ENCODE measurements around the gene PRODH.
"Not testable (repeated sequence)": the region's sequence is repeated elsewhere in the genome, so short reads cannot be mapped to it uniquely, and the experiment has no call there.

Gene PRODH

GRCh38 chr22:18935889-18936529 lies at the start of gene PRODH:
Gene PRODH, minus strand, starts transcription at chr22:18936293. Its CDS starts 6 bp downstream, at chr22:18936287.
- no peak for DNase-seq (ENCODE audit: low read depth)

- DNase-seq (ENCODE audit: low read depth): no peak
These were observed 49.7 kb upstream of the PRODH start for GRCh38 chr22:18985780-18986179.

GRCh38 chr22:18984564-18984963 lies 48.5 kb upstream of the PRODH start:
- no peak for DNase-seq (ENCODE audit: low read depth)

GRCh38 chr22:18983120-18983651 lies 47.1 kb upstream of the PRODH start:
- no peak for DNase-seq (ENCODE audit: low read depth)

GRCh38 chr22:18980829-18981228 lies 44.7 kb upstream of the PRODH start:
- DNase-seq (ENCODE audit: low read depth): no peak

GRCh38 chr22:18979957-18980356 lies 43.9 kb upstream of the PRODH start:
- no peak for DNase-seq (ENCODE audit: low read depth)

GRCh38 chr22:18978506-18978905 lies 42.4 kb upstream of the PRODH start:
- no peak for DNase-seq (ENCODE audit: low read depth)

GRCh38 chr22:18977824-18978425 lies 41.8 kb upstream of the PRODH start:
- DNase-seq (ENCODE audit: low read depth): no peak

- no peak for DNase-seq (ENCODE audit: low read depth)
These were observed 40.2 kb upstream of the PRODH start for GRCh38 chr22:18976197-18976751.

GRCh38 chr22:18975434-18976196 lies 39.5 kb upstream of the PRODH start:
- DNase-seq (ENCODE audit: low read depth): no peak

GRCh38 chr22:18974477-18975180 lies 38.5 kb upstream of the PRODH start:
- no peak for DNase-seq (ENCODE audit: low read depth)

GRCh38 chr22:18973264-18974031 lies 37.4 kb upstream of the PRODH start:
- DNase-seq (ENCODE audit: low read depth): no peak

- DNase-seq (ENCODE audit: low read depth): not testable (repeated sequence)
These were observed 36.5 kb upstream of the PRODH start for GRCh38 chr22:18972591-18972990.

- not testable (repeated sequence) for DNase-seq (ENCODE audit: low read depth)
These were observed 35.9 kb upstream of the PRODH start for GRCh38 chr22:18972029-18972428.

- DNase-seq (ENCODE audit: low read depth): no peak
These were observed 35.2 kb upstream of the PRODH start for GRCh38 chr22:18971321-18971751.

- DNase-seq (ENCODE audit: low read depth): no peak
These were observed 34.8 kb upstream of the PRODH start for GRCh38 chr22:18970948-18971315.

GRCh38 chr22:18970176-18970947 lies 34.3 kb upstream of the PRODH start:
- no peak for DNase-seq (ENCODE audit: low read depth)

GRCh38 chr22:18969158-18969942 lies 33.3 kb upstream of the PRODH start:
- DNase-seq (ENCODE audit: low read depth): not testable (repeated sequence)

- DNase-seq (ENCODE audit: low read depth): no peak
These were observed 32.1 kb upstream of the PRODH start for GRCh38 chr22:18968011-18968749.

All from stromal cell of bone marrow (primary cell).